ENCODE measurements around the gene METTL16.
A peak's percentile ranks its signal among the peaks of the same experiment; 100 is the strongest.
"Not testable (repeated sequence)": the region's sequence is repeated elsewhere in the genome, so short reads cannot be mapped to it uniquely, and the experiment has no call there.

Gene METTL16

GRCh38 chr17:2450016-2450650, 61.6 kb downstream of the METTL16 start:
- no peak for DNase-seq (ENCODE audit: low read depth)

GRCh38 chr17:2449486-2449885, 62.2 kb downstream of the METTL16 start:
- no peak for DNase-seq (ENCODE audit: low read depth)

- not testable (repeated sequence) for DNase-seq (ENCODE audit: low read depth)
These were observed 64.2 kb downstream of the METTL16 start for GRCh38 chr17:2447479-2447878.

GRCh38 chr17:2445638-2446037, 66.0 kb downstream of the METTL16 start:
- no peak for DNase-seq (ENCODE audit: low read depth)

- DNase-seq (ENCODE audit: low read depth): no peak
These were observed 67.3 kb downstream of the METTL16 start for GRCh38 chr17:2444382-2444781.

- DNase-seq (ENCODE audit: low read depth): no peak
These were observed 69.5 kb downstream of the METTL16 start for GRCh38 chr17:2442166-2442565.

- DNase-seq (ENCODE audit: low read depth): no peak
These were observed 70.8 kb downstream of the METTL16 start for GRCh38 chr17:2440930-2441329.

- not testable (repeated sequence) for DNase-seq (ENCODE audit: low read depth)
These were observed 71.7 kb downstream of the METTL16 start for GRCh38 chr17:2439997-2440396.

- no peak for DNase-seq (ENCODE audit: low read depth)
These were observed 72.9 kb downstream of the METTL16 start for GRCh38 chr17:2438823-2439222.

- DNase-seq (ENCODE audit: low read depth): no peak
These were observed 75.3 kb downstream of the METTL16 start for GRCh38 chr17:2436316-2436905.

GRCh38 chr17:2435862-2436261, 75.8 kb downstream of the METTL16 start:
- no peak for DNase-seq (ENCODE audit: low read depth)

GRCh38 chr17:2435181-2435741, 76.4 kb downstream of the METTL16 start:
- DNase-seq (ENCODE audit: low read depth): no peak

GRCh38 chr17:2433696-2434095, 78.0 kb downstream of the METTL16 start:
- no peak for DNase-seq (ENCODE audit: low read depth)

- DNase-seq (ENCODE audit: low read depth): no peak
These were observed 83.8 kb downstream of the METTL16 start for GRCh38 chr17:2427910-2428309.

- no peak for DNase-seq (ENCODE audit: low read depth)
These were observed 84.5 kb downstream of the METTL16 start for GRCh38 chr17:2427215-2427614.

- no peak for DNase-seq (ENCODE audit: low read depth)
These were observed 88.4 kb downstream of the METTL16 start for GRCh38 chr17:2423271-2423670.

GRCh38 chr17:2421315-2422147, 90.2 kb downstream of the METTL16 start:
- no peak for DNase-seq (ENCODE audit: low read depth)

- no peak for DNase-seq (ENCODE audit: low read depth)
These were observed 91.5 kb downstream of the METTL16 start for GRCh38 chr17:2420176-2420575.

GRCh38 chr17:2419486-2419885, 92.2 kb downstream of the METTL16 start:
- DNase-seq (ENCODE audit: low read depth): no peak

GRCh38 chr17:2418572-2418971, 93.1 kb downstream of the METTL16 start:
- DNase-seq (ENCODE audit: low read depth): no peak

GRCh38 chr17:2416010-2416734, 95.5 kb downstream of the METTL16 start:
- peak; percentile 77 for DNase-seq (ENCODE audit: low read depth)

GRCh38 chr17:2415081-2415480, 96.6 kb downstream of the METTL16 start:
- no peak for DNase-seq (ENCODE audit: low read depth)

Measured in activated T-cell treated with anti-CD3 and anti-CD28 coated beads for 24 hours (primary cell).